NB4 (cell line): ENCODE results near the gene TULP4.

Source experiments
- POLR2A ChIP-seq: IDR thresholded peaks from 2 replicates; pipeline ENCODE4 v1.6.1; 2011; ENCODE audit warnings: mild to moderate bottlenecking; ENCODE audit not compliant: insufficient read length; ENCODE audit errors: extremely low read depth
- TF ChIP-seq, protein P1 (sequence below): IDR thresholded peaks from one replicate; pipeline ENCODE4 v1.5.1; 2012; ENCODE audit warnings: low read depth, low read length

DNA sequence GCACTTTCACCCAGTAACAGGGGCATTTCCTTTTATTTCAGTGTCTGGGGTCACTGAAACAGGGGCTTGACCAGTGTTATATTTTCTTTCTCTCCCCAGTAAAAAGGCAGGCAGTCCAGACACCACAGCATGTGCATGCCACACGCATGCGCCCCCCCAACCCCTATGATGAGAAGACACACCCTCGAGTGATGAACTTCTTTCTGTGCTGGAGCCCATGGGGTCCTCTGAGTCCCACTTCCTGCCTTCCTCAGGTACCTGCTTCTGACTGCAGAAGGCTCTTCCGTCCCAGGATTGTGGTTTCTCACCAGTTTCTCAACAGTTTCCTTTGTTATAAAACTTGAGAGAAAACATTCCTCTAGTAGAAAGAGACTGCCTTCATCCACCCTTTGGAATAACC is 201.9 kb downstream of the TULP4 start:
- no peak for TF ChIP-seq POLR2A
- TF ChIP-seq, protein P1, sequence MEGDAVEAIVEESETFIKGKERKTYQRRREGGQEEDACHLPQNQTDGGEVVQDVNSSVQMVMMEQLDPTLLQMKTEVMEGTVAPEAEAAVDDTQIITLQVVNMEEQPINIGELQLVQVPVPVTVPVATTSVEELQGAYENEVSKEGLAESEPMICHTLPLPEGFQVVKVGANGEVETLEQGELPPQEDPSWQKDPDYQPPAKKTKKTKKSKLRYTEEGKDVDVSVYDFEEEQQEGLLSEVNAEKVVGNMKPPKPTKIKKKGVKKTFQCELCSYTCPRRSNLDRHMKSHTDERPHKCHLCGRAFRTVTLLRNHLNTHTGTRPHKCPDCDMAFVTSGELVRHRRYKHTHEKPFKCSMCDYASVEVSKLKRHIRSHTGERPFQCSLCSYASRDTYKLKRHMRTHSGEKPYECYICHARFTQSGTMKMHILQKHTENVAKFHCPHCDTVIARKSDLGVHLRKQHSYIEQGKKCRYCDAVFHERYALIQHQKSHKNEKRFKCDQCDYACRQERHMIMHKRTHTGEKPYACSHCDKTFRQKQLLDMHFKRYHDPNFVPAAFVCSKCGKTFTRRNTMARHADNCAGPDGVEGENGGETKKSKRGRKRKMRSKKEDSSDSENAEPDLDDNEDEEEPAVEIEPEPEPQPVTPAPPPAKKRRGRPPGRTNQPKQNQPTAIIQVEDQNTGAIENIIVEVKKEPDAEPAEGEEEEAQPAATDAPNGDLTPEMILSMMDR = no peak
